GM12801 (cell line): Measurements from ENCODE around the gene ANKRD33B.

Experiments
- TF ChIP-seq, protein P1 (sequence below): IDR thresholded peaks from one replicate; pipeline ENCODE4 v1.5.1; 2011; ENCODE audit warnings: control low read depth; ENCODE audit not compliant: insufficient read length; ENCODE audit errors: extremely low read depth

The ANKRD33B gene

DNA sequence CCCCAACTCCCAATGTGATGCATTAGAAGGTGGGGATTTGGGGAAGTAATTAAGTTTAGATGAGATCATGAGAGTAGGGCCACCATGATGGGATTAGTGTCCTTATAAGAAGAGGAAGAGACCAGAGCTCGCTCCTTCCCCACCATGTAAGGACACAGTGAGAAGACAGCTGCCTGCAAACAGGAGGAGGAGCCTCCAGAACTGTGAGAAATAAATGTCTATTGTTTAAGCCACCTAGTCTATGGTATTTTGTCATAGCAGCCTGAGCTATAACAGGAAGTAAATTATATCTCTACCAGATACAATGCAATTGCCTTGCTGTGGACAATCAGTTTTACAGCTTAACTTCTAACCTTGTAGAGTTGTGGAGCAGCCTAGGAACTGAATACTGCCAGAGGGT lies 58.0 kb downstream of the ANKRD33B start:
- TF ChIP-seq, protein P1, sequence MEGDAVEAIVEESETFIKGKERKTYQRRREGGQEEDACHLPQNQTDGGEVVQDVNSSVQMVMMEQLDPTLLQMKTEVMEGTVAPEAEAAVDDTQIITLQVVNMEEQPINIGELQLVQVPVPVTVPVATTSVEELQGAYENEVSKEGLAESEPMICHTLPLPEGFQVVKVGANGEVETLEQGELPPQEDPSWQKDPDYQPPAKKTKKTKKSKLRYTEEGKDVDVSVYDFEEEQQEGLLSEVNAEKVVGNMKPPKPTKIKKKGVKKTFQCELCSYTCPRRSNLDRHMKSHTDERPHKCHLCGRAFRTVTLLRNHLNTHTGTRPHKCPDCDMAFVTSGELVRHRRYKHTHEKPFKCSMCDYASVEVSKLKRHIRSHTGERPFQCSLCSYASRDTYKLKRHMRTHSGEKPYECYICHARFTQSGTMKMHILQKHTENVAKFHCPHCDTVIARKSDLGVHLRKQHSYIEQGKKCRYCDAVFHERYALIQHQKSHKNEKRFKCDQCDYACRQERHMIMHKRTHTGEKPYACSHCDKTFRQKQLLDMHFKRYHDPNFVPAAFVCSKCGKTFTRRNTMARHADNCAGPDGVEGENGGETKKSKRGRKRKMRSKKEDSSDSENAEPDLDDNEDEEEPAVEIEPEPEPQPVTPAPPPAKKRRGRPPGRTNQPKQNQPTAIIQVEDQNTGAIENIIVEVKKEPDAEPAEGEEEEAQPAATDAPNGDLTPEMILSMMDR: no peak

DNA sequence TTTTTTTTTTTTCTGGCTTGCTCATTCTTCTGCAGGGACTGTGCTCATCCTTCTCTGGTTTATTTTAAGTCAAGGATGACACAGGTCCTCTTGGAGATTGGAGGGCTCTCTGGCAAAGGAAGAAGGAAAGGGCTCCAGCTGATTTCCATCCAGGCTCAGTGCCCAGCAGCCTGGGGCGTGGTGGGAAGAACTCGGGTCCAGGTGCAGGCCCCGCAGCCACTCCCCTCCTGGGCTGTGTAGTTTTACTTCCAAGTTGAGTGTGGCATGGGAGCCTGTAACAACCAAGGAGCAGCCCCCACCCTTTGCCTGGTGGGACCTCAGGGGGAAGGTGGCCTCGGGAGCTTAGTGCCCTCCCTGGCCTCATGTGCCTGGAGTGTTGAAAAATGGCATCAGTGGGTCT lies 58.9 kb downstream of the ANKRD33B start:
- TF ChIP-seq, protein P1: no peak

DNA sequence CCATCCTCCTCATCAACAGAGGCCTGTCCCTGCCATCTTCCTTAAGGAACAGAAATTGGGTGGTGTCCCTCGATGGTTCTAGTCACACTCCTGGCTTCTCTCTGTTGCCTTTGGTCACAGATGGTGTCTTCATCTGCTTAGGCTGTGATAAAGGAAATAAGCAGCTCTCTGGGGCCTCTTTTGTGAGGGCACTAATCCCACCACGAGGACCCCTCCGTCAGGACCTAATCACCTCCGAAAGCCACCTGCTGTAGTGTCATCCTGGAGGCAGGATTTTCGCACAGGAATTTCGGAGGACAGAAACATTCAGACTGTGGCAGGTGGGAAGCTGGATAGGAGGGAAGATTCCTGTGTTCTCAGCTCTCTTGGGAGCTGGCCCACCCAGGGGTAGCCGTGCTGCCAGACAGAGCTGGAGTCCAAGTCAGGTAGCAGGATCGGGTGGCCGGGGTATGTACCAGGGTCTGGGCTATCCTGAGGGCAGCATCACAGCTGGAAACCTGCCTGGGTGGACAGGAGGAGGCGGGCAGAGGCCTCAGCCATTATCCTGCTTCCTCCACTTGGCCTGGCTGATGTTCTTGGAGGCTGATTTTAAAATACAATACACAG lies 59.5 kb downstream of the ANKRD33B start:
- TF ChIP-seq, protein P1: no peak

DNA sequence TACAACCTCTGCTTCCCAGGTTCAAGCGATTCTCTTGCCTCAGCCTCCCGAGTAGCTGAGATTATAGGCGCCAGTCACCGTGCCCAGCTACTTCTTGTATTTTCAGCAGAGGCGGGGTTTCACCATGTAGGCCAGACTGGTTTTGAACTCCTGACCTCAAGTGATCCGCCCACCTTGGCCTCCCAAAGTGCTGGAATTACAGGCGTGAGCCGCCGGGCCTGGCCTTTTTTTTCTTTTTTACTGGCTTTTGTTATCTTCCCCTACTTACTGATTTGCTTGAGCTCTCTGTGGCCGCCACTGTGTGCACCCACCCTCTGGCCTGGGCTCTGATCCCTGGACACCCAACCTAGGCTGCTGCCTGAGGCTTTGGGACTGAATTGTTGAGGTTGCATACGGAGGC lies 60.3 kb downstream of the ANKRD33B start:
- TF ChIP-seq, protein P1: no peak

DNA sequence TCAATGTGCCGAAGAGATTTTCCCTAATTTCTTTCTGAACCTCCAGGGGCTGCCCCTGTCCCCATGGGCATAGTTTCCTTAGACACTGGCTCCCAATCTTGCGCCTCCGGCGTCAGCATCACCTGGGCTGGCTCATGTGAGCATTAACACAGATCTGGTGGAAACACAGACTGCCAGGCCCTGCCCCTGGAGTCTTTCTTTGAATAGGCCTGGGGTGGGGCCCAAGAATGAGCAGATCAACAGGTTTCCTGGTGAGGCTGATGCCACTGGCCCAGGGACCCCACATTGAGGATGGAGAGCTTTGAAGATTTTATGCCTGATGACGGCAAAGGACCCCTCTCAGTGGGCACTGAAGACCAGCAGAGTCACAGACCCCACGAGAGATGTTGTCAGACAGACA lies 60.8 kb downstream of the ANKRD33B start:
- TF ChIP-seq, protein P1: no peak

DNA sequence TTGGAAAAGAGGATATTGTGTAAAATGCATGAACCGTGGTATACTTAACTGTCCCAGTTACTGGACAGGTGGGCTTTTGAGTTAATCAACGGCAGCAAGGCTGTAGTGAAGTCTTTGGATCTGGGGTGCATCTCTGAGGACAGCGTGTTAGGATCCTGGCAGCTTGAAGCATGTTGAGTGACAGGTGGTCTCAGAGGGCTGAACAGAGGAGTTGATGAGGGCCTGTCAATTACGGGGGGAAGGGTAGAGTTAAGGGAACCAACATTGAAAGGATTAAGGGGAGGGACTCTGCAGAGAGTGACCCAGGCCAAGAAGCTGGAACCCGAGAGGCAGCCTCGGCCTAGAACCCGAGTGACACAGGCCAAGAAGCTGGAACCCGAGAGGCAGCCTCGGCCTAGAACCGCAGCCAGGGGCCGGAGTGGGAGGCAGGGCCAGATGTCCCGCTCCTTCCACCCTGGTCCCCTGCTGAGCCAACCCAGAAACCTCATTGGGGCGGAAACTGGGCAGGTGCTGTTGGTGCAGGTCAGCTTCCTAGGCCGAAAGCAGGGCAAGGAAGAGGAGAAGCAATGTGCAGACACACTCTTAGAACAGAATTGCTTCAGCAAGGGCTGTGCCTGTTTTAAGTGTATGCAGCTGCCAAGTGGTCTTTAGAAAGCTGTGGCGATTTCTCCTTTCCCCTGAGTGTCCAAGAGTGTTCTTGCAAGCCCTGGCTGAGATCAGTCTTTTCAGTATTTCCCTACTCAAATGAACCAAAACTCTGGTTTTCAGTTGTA lies 62.0 kb downstream of the ANKRD33B start:
- TF ChIP-seq, protein P1: no peak

DNA sequence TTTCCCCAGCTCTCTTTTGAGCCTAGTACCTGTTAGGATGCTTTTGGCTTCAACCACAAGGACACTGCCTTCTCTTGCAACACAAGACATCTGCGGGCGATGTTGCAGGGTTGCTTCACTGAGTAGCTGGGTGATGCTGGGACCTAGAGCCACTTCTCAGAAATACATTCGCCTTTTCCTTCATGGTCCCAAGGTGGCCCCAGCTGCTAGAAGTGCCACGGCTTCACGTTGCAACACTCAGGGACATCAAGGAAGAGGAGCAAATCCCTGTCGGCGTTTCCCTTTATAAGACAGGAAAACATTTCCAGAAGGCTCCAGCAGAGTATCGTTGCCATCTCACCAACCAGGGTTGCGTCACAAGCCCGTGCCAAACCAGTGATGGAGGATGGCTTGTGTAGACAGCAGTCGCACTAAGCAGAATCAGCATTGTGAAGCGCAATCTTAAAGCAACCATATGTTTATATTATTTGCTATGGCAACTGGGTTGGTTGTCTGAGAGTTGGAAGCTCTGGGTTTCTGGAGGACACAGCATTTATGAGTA lies 62.7 kb downstream of the ANKRD33B start:
- TF ChIP-seq, protein P1: no peak
